ENCODE data around the gene CLIC1.
"Not testable (repeated sequence)": the region's sequence is repeated elsewhere in the genome, so short reads cannot be mapped to it uniquely, and the experiment has no call there.

Gene CLIC1

GRCh38 chr6:31721351-31722020 is 14.8 kb downstream of the CLIC1 start, which contains the start of gene LY6G6C:
TSS of gene LY6G6C (minus strand) at chr6:31721746. CDS start at chr6:31721679, 67 bp downstream.
- no peak for DNase-seq

- no peak for DNase-seq
Observed at GRCh38 chr6:31720196-31720770, 16.0 kb downstream of the CLIC1 start.

- no peak for DNase-seq
Observed at GRCh38 chr6:31719001-31719400, 17.3 kb downstream of the CLIC1 start.

GRCh38 chr6:31718265-31718664 is 18.1 kb downstream of the CLIC1 start:
- DNase-seq = peak in 2 of 3 experiments; percentile 64 to 86

GRCh38 chr6:31717499-31718222 is 18.7 kb downstream of the CLIC1 start:
- peak in 2 of 3 experiments; percentile 38 to 56 for DNase-seq

GRCh38 chr6:31715022-31715958 is 21.0 kb downstream of the CLIC1 start, which contains the start of gene LY6G6D:
TSS of gene LY6G6D (plus strand) at chr6:31715348. CDS start at chr6:31715356, 8 bp downstream.
- no peak for DNase-seq

- peak in 2 of 3 experiments; percentile 91 to 96 for DNase-seq
Observed at GRCh38 chr6:31713991-31714684, 22.2 kb downstream of the CLIC1 start.

- no peak for DNase-seq
Observed at GRCh38 chr6:31713465-31713864, 22.9 kb downstream of the CLIC1 start.

GRCh38 chr6:31712296-31712695 is 24.0 kb downstream of the CLIC1 start:
- peak in 1 of 3 experiments; percentile 23 for DNase-seq

- peak in 2 of 3 experiments; percentile 24 to 28 for DNase-seq
Observed at GRCh38 chr6:31711233-31711632, 25.1 kb downstream of the CLIC1 start.

- no peak for DNase-seq
Observed at GRCh38 chr6:31710523-31711219, 25.7 kb downstream of the CLIC1 start.

- DNase-seq = not testable (repeated sequence)
Observed at GRCh38 chr6:31709157-31709556, 27.2 kb downstream of the CLIC1 start.

- DNase-seq = no peak
Observed at GRCh38 chr6:31708224-31708623, 28.1 kb downstream of the CLIC1 start.

GRCh38 chr6:31707701-31708100 is 28.6 kb downstream of the CLIC1 start:
- DNase-seq = no peak

- no peak for DNase-seq
Observed at GRCh38 chr6:31706599-31706998, 29.7 kb downstream of the CLIC1 start, which contains the start of gene LY6G6F. TSS of gene LY6G6F (plus strand) at chr6:31706866. CDS start at chr6:31706907, 41 bp downstream.

- no peak for DNase-seq
Observed at GRCh38 chr6:31705931-31706330, 30.4 kb downstream of the CLIC1 start.

- peak; percentile 96 to 98 (median 98) for DNase-seq
Observed at GRCh38 chr6:31702819-31703716, 33.3 kb downstream of the CLIC1 start, which contains the start of gene ABHD16A. TSS of gene ABHD16A (minus strand) at chr6:31703324. CDS start at chr6:31703281, 43 bp downstream.

GRCh38 chr6:31702405-31702818 is 33.9 kb downstream of the CLIC1 start:
- peak in 1 of 3 experiments; percentile 53 for DNase-seq

- DNase-seq = peak in 1 of 3 experiments; percentile 64
Observed at GRCh38 chr6:31701666-31702404, 34.5 kb downstream of the CLIC1 start.
